NCI-H1092 (cell line): Measurements from ENCODE around the gene DMRTA2.
"Not testable (repeated sequence)": the region's sequence is repeated elsewhere in the genome, so short reads cannot be mapped to it uniquely, and the experiment has no call there.

Experiments used
- DNase-seq: peaks from one replicate; lab custom pipeline; 2025; lab: John Stamatoyannopoulos, UW

The DMRTA2 gene

DNA sequence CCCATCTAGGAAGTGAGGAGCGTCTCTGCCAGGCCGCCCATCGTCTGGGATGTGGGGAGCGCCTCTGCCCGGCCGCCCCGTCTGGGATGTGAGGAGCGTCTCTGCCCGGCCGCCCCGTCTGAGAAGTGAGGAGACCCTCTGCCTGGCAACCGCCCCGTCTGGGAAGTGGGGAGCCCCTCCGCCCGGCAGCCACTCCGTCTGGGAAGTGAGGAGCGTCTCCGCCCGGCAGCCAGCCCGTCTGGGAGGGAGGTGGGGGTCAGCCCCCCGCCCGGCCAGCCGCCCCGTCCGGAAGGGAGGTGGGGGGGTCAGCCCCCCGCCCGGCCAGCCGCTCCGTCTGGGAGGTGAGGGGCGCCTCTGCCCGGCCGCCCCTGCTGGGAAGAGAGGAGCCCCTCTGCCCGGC lies 41.7 kb downstream of the DMRTA2 start:
- not testable (repeated sequence) for DNase-seq

DNA sequence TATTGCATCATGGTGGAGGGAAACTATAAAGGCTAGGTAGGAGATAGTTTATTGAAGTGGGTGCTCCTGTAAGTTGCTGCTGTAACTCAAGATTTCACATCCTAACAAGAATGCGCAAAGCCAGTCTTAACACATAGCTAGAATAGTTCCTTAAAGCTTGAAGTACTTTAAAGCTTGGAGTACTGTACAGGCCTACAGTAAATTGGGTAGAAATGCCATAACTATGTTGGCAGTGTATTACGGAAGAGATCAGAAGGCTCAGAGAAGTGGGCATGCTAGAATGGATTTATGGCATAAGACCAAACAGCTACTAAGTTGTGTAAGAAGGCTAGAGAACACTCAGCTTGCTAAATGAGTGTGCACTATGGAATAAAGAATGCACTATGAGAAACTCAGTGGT lies 44.5 kb downstream of the DMRTA2 start:
- no peak for DNase-seq

- no peak for DNase-seq
These were observed 49.7 kb downstream of the DMRTA2 start for GRCh38 chr1:50373532-50373931.

DNA sequence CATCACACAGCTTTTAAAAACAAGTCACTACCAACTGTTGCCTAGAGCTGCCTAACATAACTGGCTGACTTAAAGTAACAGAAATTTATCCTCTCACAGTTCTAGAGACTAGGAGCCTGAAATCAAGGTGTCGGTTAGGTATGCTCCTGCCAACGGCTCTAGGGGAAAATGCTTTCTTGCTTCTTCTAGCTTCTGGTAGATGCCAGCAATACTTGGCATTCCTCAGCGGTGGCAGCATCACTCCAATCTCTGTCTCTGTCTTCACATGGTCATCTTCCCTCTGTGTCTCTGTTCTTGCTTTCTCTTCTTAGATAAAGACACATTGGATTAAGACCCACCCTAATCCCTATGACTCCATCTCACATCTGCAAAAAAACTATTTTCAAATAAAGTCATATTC lies 51.5 kb downstream of the DMRTA2 start:
- DNase-seq, result no peak

DNA sequence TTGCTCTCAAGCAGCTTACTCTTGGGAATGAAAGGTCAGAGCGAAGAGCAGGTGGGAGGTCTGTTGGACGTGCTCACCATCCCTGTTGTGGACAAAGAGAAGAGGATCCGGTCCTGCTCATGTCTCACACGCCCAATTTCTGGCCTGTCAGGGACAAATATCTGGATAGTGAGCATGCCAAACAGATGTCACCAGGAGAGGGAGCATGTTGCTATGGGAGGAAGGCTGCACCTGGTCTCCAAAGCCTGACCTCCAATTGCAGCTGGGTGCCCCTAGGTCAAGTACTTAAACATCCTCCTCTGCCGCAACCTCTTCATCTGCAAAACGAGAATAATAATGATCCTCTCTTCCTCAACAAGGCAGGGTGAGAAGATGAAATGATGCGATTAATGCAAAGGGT lies 53.4 kb downstream of the DMRTA2 start:
- no peak for DNase-seq

- DNase-seq, result no peak
These were observed 54.1 kb downstream of the DMRTA2 start for GRCh38 chr1:50369008-50369634.

DNA sequence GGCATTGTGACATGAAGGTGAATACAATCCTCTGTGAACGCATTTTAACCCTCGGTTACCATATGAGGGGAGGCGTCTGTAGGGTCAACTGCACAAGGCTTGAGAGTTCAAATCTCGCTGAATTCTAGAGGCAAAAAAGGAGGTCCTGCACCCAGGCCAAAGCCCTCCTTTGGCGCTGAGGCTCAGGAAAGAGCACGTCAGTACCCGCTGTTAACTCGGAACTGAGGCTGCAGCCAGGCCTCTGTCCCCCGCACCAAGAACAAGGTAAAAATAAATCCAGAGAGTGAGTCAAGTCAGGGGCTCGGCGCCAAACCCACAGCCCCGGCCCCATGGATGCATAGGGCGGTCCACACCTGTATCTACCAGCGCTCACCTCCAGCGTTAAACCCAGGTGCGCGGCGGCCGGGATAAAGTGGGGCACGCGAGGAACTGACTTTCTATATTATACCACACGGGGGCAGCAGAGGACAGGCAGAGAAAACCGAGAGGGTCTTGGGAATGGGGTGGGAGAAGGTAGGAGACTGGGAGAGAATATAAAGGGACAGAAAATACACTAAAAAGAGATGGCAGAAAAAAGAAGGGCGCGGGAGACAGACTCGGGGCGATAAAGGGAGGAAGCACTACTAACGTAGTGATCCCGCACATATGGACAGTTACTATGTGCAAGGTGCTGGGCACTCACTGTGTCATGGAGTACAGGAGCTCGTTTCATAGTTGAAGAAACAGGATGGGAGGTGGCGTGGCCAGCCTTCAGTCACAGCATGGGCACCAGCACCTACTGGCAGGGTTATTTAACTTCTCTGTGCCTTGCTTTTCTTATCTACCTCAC lies 54.9 kb downstream of the DMRTA2 start:
- DNase-seq, result peak; percentile 10
